Heart left ventricle (tissue), 13 donors: ENCODE results near the gene BCL11A.

Source experiments
- CTCF ChIP-seq, 12 donors: fragments of 200-600 bp; sonication (generic) in 4 of 12; IDR thresholded peaks; one replicate each; pipeline versions ENCODE4 v1.5.0 to v1.8.0; 2018 to 2022; ENCODE audit warnings: antibody characterized with exemption in 12 of 12, mild to moderate bottlenecking in 5 of 12
- POLR2A ChIP-seq, 2 donors: fragments of 450-650 bp; IDR thresholded peaks; one replicate each; pipeline ENCODE4 v1.6.1; 2017; ENCODE audit warnings: antibody characterized with exemption in 2 of 2, mild to moderate bottlenecking in 2 of 2, moderate library complexity in 2 of 2
- donor health status: ischemic (EF 13 %, LVEDD 7.1; RV severe dilation, severe dysfunction).
- donor health status: DM: no; HTN: yes; CAD: no.
- donor health status: DM: no; HTN: no; CAD: no.
- donor health status: ischemic (EF 25% LVEDD 6.9; RV normal size, moderate dysfunction).
- donor health status: ischemic (EF 25% LVEDD 5.7; RV mildly dilated, moderate dysfunction).
- donor health status: ischemic (EF 35%, LVEDD 5.7; RV mildly dilated, moderate dysfunction).
- donor health status: nonischemic (EF 11% LVEDD 7.7; RV severe dilation, severe dysfunction).
- donor health status: DM: yes; HTN: yes; CAD: no.
- donor health status: PGD.
- donor health status: ischemic (EF 29% LVEDD 5.4; RV normal size, mild dysfunction).
- donor health status: nonischemic (EF 23%, LVEDD 6.1; RV moderate dilation, normal function).

DNA sequence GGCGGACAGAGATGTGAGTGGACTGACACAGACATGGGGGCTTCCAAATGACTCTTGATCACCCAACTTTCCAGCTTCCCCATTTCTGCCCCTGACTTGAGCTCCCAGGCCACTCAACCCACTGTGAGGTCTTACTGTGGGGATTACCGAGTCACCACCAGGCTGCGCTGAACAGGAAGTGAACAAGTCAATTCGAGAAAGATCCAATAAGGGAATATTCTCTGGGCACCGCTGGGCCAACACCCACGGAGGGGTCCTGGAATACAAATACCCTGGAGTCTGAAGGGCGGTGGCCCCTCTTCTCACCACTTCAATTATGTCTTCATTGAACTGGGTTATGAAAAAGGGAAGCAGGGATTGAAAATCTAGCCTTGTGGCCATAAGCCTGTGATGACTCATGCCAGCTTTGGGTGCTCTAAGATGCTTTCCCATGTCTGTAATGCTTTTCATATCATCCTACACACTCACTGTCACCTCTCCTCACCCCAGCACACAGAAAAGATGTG is 37.7 kb downstream of the BCL11A start:
- TF ChIP-seq POLR2A (IDR thresholded peaks at IDR 0.05): no peak
- no peak for TF ChIP-seq CTCF (IDR thresholded peaks at IDR 0.05)
